ENCODE data around the gene TMEM161B. TPM values are rescaled to one million over a fixed set of nuclear protein-coding genes. Genes with fewer than 3 reads are reported as not detected.
"Not testable (repeated sequence)": the region's sequence is repeated elsewhere in the genome, so short reads cannot be mapped to it uniquely, and the experiment has no call there.

Gene TMEM161B
- total and polyA plus RNA-seq, 12 donors, result 3.8 to 32.3 (median 14.5) TPM

DNA sequence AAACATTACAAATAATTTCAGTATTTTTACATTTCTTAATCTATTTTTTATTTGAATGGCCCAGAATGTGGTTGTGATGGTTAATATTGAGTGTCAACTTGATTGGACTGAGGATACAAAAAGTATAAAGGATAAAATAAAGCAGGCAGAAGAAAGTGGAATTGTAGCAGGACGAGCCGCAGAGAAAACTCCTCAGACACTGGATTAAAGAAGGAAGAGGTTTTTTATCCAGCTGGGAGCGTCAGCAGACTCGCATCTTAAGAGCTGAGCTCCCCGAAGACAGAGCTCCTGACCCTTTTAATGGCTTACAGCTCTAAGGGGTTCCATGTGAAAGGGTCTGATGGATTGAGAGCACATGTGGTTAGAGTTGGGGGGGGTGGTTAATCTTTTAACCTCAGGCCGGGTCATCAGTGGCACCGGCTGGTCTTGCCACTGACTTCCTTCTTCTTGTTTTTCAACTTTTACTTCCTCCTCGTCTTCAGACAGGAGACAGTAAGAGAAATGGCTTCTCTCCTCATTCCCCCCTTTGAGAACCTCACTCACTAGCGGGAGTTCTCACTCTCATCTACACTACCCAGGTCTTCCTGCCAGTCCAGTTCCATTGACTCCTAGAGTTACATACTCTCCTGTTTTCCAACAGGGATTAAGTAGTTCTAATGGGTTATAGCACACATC, 80.0 kb downstream of the TMEM161B start:
- WGBS, 4 donors, result 95 to 97% (median 96%) methylated on average over 9 of the region's 9 CpGs
- H3K36me3 ChIP-seq (replicated peaks in 1 of 2), result no peaks in the 10 kb centered on the region
- intact Hi-C loops (cut with DNase I), result no loop called here
- TF ChIP-seq POLR2A (IDR thresholded peaks at IDR 0.05), result no peak
- TF ChIP-seq, protein P1, sequence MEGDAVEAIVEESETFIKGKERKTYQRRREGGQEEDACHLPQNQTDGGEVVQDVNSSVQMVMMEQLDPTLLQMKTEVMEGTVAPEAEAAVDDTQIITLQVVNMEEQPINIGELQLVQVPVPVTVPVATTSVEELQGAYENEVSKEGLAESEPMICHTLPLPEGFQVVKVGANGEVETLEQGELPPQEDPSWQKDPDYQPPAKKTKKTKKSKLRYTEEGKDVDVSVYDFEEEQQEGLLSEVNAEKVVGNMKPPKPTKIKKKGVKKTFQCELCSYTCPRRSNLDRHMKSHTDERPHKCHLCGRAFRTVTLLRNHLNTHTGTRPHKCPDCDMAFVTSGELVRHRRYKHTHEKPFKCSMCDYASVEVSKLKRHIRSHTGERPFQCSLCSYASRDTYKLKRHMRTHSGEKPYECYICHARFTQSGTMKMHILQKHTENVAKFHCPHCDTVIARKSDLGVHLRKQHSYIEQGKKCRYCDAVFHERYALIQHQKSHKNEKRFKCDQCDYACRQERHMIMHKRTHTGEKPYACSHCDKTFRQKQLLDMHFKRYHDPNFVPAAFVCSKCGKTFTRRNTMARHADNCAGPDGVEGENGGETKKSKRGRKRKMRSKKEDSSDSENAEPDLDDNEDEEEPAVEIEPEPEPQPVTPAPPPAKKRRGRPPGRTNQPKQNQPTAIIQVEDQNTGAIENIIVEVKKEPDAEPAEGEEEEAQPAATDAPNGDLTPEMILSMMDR (IDR thresholded peaks at IDR 0.05), result no peak
- no peak overlapping the region for H3K4me3 ChIP-seq
- H3K27ac ChIP-seq, result no peak overlapping the region
- no peaks in the 10 kb centered on the region for H3K27me3 ChIP-seq
- DNase-seq, result no peak
- no peaks in the 10 kb centered on the region for H3K4me1 ChIP-seq (replicated peaks in 1 of 2)
- H3K9me3 ChIP-seq (replicated peaks in 1 of 3), result peaks cover 5 to 11% (median 7%) of the 10 kb centered on the region in 3 donors

DNA sequence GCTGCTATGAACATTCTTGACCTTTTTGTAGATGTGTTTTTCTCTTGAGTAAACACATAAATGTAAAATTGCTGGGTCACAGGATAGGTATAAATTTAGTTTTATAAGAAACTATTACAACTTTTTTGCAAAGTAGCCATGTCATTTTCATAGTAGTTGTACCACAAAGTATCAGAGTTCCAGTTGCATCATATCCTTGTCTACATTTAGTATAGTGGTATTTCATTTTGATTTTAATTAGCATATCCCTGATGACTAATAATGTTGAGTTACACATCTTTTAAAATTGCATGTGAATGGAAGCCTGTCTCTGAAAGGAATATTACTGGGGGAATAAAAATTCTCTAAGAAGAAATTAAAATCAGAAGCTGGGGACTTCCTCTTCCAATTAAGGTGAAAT, 85.4 kb downstream of the TMEM161B start:
- Histone ChIP-seq H3K27me3 (no peaks in the 10 kb centered on the region), H3K27ac (no peak overlapping the region), H3K36me3 (replicated peaks in 1 of 2) (no peaks in the 10 kb centered on the region), H3K4me3 (no peak overlapping the region), H3K4me1 (replicated peaks in 1 of 2) (no peaks in the 10 kb centered on the region), H3K9me3 (replicated peaks in 1 of 3) (peaks cover 0 to 7% (median under 1%) of the 10 kb centered on the region in 3 donors)
- intact Hi-C loops (cut with DNase I), result no loop called here
- TF ChIP-seq, protein P1 (IDR thresholded peaks at IDR 0.05), result no peak
- TF ChIP-seq POLR2A (IDR thresholded peaks at IDR 0.05), result no peak
- DNase-seq, result no peak

DNA sequence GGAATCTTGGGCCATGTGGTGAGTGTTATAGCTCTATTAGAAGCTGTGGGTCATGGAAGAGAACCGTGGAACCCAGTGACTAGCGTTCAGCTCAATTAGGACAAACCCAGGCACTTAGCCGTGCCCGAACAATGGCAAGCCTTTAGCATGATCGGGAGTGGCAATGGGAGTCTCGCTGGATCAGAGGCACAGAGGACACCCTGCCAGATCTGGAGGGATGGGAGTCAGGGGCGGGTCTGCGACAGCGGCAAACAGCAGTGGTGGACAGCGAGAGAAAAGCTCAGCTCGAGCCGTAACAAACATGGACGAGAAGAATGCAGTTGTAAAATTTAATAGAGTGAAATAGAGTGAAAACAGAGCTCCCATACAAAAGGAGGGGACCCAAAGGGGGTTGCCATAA, 91.2 kb downstream of the TMEM161B start:
- DNase-seq; H3K4me1 ChIP-seq (replicated peaks in 1 of 2); H3K4me3 ChIP-seq; intact Hi-C loops (cut with DNase I); H3K27me3 ChIP-seq; H3K36me3 ChIP-seq (replicated peaks in 1 of 2); H3K9me3 ChIP-seq (replicated peaks in 1 of 3); H3K27ac ChIP-seq: not testable (repeated sequence)
- WGBS, 4 donors, result 94 to 96% (median 95%) methylated on average over 13 of the region's 13 CpGs

DNA sequence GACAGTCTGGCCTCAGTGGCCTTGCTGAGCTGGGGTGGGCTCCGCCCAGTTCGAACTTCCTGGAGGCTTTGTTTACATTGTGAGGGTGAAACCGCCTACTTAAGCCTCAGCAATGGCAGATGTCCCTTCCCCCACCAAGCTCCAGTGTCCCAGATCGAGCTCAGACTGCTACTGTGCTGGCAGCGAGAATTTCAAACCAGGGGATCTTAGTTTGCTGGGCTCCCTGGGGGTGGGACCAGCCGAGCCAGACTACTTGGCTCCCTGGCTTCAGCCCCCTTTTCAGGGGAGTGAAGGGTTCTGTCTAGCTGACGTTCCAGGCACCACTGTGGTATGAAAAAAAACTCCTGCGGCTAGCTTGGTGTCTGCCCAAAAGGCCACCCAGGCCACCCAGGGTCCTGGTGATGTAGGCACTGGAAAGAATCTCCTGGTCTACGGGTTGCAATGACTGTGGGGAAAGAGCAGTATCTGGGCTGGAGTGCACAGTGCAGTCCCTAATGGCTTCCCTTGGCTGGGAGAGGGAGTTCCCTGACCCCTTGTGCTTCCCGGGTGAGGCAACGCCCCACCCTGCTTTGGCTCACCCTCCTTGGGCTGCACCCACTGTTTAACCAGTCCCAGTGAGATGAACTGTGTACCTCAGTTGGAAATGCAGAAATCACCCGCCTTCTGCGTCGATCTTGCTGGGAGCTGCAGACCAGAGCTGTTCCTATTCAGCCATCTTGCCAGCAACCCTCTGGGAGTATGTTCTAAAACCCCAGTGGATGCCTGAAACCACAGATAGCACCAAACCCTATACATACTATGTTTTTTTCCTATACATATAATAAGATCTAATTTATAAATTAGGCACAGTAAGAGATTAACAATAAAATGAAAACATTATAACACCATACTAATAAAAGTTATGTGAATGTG, 95.5 kb downstream of the TMEM161B start:
- Histone ChIP-seq H3K4me1 (replicated peaks in 1 of 2) (no peaks in the 10 kb centered on the region), H3K27me3 (no peaks in the 10 kb centered on the region), H3K4me3 (no peak overlapping the region), H3K36me3 (replicated peaks in 1 of 2) (no peaks in the 10 kb centered on the region), H3K9me3 (replicated peaks in 1 of 3) (no peaks in the 10 kb centered on the region), H3K27ac (no peak overlapping the region)
- 65 to 88% (median 67%) methylated on average over 4 to 14 of the region's 14 CpGs for WGBS, 4 donors
- no peak for DNase-seq
- TF ChIP-seq, protein P1 (IDR thresholded peaks at IDR 0.05), result no peak
- no peak for TF ChIP-seq POLR2A (IDR thresholded peaks at IDR 0.05)
- intact Hi-C loops (cut with DNase I), result no loop called here

Data from adrenal gland (tissue), 12 donors.